MCF 10A (cell line): Measurements from ENCODE around the gene PTPRK. TPM values are rescaled to one million over a fixed set of nuclear protein-coding genes. Genes with fewer than 3 reads are reported as not detected.

Source experiments
- BruUV-seq: library from RNA; stranded (reverse); fragments of 400-500 nt; replicated peaks from 2 replicates; lab custom pipeline; 2021; lab: Mats Ljungman, UMichigan
- CTCF ChIA-PET: fragments of 300-600 bp; sonication (Branson Sonifier 250); formaldehyde crosslinking; extraction: SDS; loops from one replicate; lab custom pipeline; 2021; ENCODE audit warnings: antibody characterized with exemption, inconsistent platforms; lab: Yijun Ruan, JAX
- POLR2A ChIA-PET: fragments of 300-600, 350-650 bp; sonication (Branson Sonifier 250); formaldehyde crosslinking; extraction: SDS; loops from one replicate; lab custom pipeline; 2020; ENCODE audit warnings: antibody characterized with exemption, inconsistent platforms; lab: Yijun Ruan, JAX
- DNase-seq: peaks from one replicate; pipeline ENCODE4 v3.0.0-alpha.2; 2018; ENCODE audit not compliant: unreplicated experiment
- H3K27ac Mint-ChIP-seq: one replicate; pipeline ENCODE4 v1.8.0; 2022; ENCODE audit warnings: mild to moderate bottlenecking, low read depth, mixed read lengths; ENCODE audit not compliant: unreplicated experiment
- H3K27me3 Mint-ChIP-seq: one replicate; pipeline ENCODE4 v1.8.0; 2022; ENCODE audit warnings: mixed read lengths; ENCODE audit not compliant: insufficient read depth, unreplicated experiment
- H3K36me3 Mint-ChIP-seq: one replicate; pipeline ENCODE4 v1.8.0; 2022; ENCODE audit warnings: mild to moderate bottlenecking, moderate library complexity, mixed read lengths; ENCODE audit not compliant: insufficient read depth, unreplicated experiment
- H3K4me1 Mint-ChIP-seq: one replicate; pipeline ENCODE4 v1.8.0; 2022; ENCODE audit warnings: mixed read lengths; ENCODE audit not compliant: insufficient read depth, unreplicated experiment
- H3K4me3 Mint-ChIP-seq: one replicate; pipeline ENCODE4 v1.8.0; 2022; ENCODE audit warnings: mild to moderate bottlenecking, moderate library complexity, mixed read lengths; ENCODE audit not compliant: unreplicated experiment
- H3K9me3 Mint-ChIP-seq: one replicate; pipeline ENCODE4 v1.8.0; 2022; ENCODE audit warnings: mixed read lengths; ENCODE audit not compliant: unreplicated experiment
- intact Hi-C: fragments of 100-400 bp; cut with micrococcal nuclease; formaldehyde crosslinking; loops from 2 replicates; pipeline ENCODE4 v1.14.1; 2022
- total RNA-seq: library from RNA; stranded (reverse); gene quantifications from 2 replicates; pipeline ENCODE4 v1.2.3, GENCODE V29; 2022
- TF ChIP-seq, protein P1 (sequence below): fragments of 200-600 bp; IDR thresholded peaks from one replicate; pipeline ENCODE4 v1.8.0; 2022; ENCODE audit warnings: antibody characterized with exemption, mild to moderate bottlenecking; ENCODE audit not compliant: unreplicated experiment

Gene PTPRK
- total RNA-seq, 1 experiment from 2014 or later = 50.2 TPM

DNA sequence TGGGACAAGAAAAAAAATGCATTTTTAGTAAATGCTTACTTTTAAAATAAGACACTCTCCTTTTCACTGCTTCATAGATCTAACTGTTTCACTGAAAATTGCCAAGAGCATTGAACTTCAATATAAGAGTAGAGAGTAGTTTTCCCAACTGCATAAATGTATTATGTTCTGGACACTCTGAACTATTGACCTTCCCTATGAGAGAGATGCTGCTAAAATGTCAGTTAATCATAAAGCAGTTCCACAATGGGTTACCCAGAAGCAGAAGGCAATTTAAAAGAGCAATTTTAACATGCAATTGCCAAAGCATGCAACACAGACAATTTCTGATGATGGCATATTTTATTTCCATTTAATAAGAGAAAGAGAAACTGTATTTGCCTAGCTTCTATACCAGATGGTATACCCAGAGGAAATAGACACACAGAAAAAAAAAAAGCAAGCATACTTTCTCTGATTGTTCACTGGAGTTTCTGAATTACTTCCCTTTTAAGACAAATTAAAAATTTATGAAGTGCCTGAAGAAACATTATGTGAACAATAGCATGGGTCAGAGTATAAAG lies 340.4 kb downstream of the PTPRK start:
- TF ChIP-seq, protein P1, sequence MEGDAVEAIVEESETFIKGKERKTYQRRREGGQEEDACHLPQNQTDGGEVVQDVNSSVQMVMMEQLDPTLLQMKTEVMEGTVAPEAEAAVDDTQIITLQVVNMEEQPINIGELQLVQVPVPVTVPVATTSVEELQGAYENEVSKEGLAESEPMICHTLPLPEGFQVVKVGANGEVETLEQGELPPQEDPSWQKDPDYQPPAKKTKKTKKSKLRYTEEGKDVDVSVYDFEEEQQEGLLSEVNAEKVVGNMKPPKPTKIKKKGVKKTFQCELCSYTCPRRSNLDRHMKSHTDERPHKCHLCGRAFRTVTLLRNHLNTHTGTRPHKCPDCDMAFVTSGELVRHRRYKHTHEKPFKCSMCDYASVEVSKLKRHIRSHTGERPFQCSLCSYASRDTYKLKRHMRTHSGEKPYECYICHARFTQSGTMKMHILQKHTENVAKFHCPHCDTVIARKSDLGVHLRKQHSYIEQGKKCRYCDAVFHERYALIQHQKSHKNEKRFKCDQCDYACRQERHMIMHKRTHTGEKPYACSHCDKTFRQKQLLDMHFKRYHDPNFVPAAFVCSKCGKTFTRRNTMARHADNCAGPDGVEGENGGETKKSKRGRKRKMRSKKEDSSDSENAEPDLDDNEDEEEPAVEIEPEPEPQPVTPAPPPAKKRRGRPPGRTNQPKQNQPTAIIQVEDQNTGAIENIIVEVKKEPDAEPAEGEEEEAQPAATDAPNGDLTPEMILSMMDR = no peak
- no peaks in the 10 kb centered on the region for H3K36me3 Mint-ChIP-seq
- H3K27ac Mint-ChIP-seq = no peak overlapping the region
- no peak overlapping the region for H3K4me3 Mint-ChIP-seq
- H3K27me3 Mint-ChIP-seq = no peaks in the 10 kb centered on the region
- BruUV-seq = no TSS peak
- ChIA-PET CTCF (interaction anchor here (0.7 kb wide), 1 partner anchor 380 kb away, joined by 3 read pairs; no protein-coding TSS in a partner anchor), POLR2A (no interaction called here)
- H3K4me1 Mint-ChIP-seq = no peaks in the 10 kb centered on the region
- no peak for DNase-seq
- no peaks in the 10 kb centered on the region for H3K9me3 Mint-ChIP-seq
- intact Hi-C loops = no loop called here

DNA sequence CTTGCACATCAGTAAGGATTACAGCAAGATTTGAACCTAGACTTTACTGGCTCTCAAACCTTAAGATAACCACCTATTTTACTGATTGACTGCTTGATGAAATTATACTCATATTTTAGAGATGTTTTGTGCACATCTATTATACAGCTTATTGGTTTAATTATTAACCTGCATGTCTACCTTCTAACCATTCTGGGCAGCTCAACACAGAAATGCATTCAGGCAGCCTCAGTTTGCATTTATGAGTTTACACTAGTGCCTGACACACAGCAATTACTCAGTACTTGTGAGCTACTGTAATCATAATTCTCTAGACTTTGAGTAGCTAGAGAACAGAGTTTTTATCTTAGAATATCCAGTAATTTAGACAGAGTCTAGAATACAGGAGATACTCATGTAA lies 345.7 kb downstream of the PTPRK start:
- DNase-seq = no peak
- POLR2A ChIA-PET = no interaction called here
- intact Hi-C loops = no loop called here
- Mint-ChIP-seq H3K36me3 (no peaks in the 10 kb centered on the region), H3K4me1 (peaks cover 6% of the 10 kb centered on the region), H3K27ac (no peak overlapping the region), H3K27me3 (no peaks in the 10 kb centered on the region), H3K9me3 (no peaks in the 10 kb centered on the region), H3K4me3 (no peak overlapping the region)
- BruUV-seq = no TSS peak
- CTCF ChIA-PET = interaction anchor here (0.7 kb wide), 1 partner anchor 155 kb away, joined by 3 read pairs; no protein-coding TSS in a partner anchor
- TF ChIP-seq, protein P1 = no peak

DNA sequence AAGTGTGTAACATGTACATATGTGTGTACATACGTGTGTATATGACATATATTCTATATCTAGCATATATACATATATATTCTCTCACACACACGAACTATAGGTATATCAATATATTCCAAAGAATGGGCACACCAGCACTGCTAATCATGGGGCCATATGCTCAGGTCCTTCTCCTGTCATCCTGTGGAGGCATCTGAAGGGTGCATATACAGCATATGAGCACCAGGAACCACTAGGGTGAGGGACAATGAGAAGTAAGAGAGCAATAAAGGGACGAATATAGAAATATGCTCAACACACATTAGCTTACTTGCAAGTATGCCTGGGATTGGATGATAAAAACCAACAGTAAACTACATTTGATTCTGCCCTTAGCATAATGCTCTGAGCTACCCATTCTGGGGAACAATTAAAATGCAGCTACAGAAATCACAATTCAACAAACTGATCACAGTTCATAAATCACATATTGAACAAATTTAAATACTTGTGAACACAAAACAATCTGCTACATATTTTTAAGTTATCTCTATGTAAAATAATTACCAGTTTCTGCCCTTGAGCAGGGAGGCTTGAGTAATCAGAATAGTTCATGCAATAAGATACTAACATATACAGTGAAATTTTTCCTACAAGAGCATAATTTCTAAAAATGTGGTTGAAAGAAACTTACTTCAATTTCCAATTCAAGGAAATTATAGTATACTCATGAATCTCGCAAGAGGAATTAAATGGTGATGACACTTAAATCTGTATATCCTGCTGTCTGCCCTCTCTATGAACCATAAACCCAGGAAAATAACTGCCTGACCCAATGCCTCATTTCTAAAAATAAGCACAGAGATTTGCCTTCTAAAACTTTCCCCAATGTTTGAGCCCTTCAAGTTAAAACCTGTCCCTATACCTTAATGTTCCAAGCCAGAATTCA lies 347.4 kb downstream of the PTPRK start:
- ChIA-PET POLR2A (interaction anchor here (0.6 kb wide), 1 partner anchor 33 kb away, joined by 4 read pairs; no protein-coding TSS in a partner anchor), CTCF (interaction anchor here (0.6 kb wide), 1 partner anchor 65 kb away, joined by 6 read pairs; no protein-coding TSS in a partner anchor)
- Mint-ChIP-seq H3K4me3 (no peak overlapping the region), H3K4me1 (peaks cover 6% of the 10 kb centered on the region), H3K9me3 (no peaks in the 10 kb centered on the region), H3K27ac (no peak overlapping the region), H3K27me3 (no peaks in the 10 kb centered on the region), H3K36me3 (no peaks in the 10 kb centered on the region)
- intact Hi-C loops = no loop called here
- peak; percentile 8 for DNase-seq
- no TSS peak for BruUV-seq
- TF ChIP-seq, protein P1 = no peak

DNA sequence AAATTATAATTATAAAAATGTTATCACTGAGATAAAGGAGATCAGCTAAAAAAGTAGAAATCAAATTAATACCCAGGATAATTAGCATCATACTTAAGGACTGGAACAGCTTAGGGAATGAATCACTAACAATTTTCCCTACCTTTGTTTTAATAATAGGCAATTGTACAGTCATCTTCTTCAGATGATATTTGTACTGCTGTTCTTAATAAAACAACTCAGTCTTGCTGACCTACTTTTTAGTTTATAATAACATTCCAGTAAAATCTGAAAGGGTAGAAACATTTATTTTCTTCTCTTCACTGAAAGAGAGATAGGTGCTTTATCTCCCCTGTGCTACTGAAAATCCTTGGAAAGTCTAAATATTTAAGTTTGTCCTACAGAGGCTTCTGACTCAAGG lies 348.3 kb downstream of the PTPRK start:
- H3K4me3 Mint-ChIP-seq = no peak overlapping the region
- no peak overlapping the region for H3K27ac Mint-ChIP-seq
- intact Hi-C loops = no loop called here
- H3K36me3 Mint-ChIP-seq = no peaks in the 10 kb centered on the region
- TF ChIP-seq, protein P1 = no peak
- ChIA-PET POLR2A (no interaction called here), CTCF (no interaction called here)
- no peak for DNase-seq
- H3K9me3 Mint-ChIP-seq = no peaks in the 10 kb centered on the region
- BruUV-seq = no TSS peak
- H3K27me3 Mint-ChIP-seq = no peaks in the 10 kb centered on the region
- peaks cover 6% of the 10 kb centered on the region for H3K4me1 Mint-ChIP-seq
